Liver (tissue), 9 donors: Measurements from ENCODE around the gene CCNJ. TPM values are rescaled to one million over a fixed set of nuclear protein-coding genes. Genes with fewer than 3 reads are reported as not detected.

Experiments used
- DNase-seq: peaks from one replicate; pipeline ENCODE4 v3.0.0-alpha.2; 2017; ENCODE audit warnings: low spot score
- H3K27ac ChIP-seq, 2 donors: one replicate each; pipeline ENCODE4 v1.7.0; 2013; ENCODE audit warnings: inconsistent platforms in 2 of 2, low read length in 2 of 2, control low read depth in 1 of 2, low read depth in 1 of 2, mild to moderate bottlenecking in 1 of 2
- H3K27me3 ChIP-seq, 4 donors: one replicate each; pipeline versions ENCODE4 v1.6.1 to v1.7.0; 2013; ENCODE audit warnings: low read length in 3 of 4, inconsistent platforms in 1 of 4, mild to moderate bottlenecking in 1 of 4, moderate library complexity in 1 of 4; ENCODE audit not compliant: control insufficient read depth in 4 of 4, insufficient read depth in 4 of 4
- H3K36me3 ChIP-seq, 4 donors: one replicate each; pipeline versions ENCODE4 v1.6.1 to v1.7.0; 2013; ENCODE audit warnings: low read length in 3 of 4, mild to moderate bottlenecking in 3 of 4, low read depth in 1 of 4, moderate library complexity in 1 of 4; ENCODE audit not compliant: control insufficient read depth in 4 of 4, insufficient read depth in 3 of 4
- H3K4me1 ChIP-seq, 4 donors: one replicate each; pipeline versions ENCODE4 v1.6.1 to v1.7.0; 2013; ENCODE audit warnings: low read length in 3 of 4, mild to moderate bottlenecking in 3 of 4, moderate library complexity in 1 of 4; ENCODE audit not compliant: control insufficient read depth in 4 of 4, insufficient read depth in 4 of 4
- H3K4me3 ChIP-seq, 3 donors: one replicate each; pipeline versions ENCODE4 v1.6.1 to v1.7.0; 2013; ENCODE audit warnings: low read length in 3 of 3, control low read depth in 1 of 3, low read depth in 1 of 3, mild to moderate bottlenecking in 1 of 3
- H3K9ac ChIP-seq, 2 donors: one replicate each; pipeline ENCODE4 v1.7.0; 2013; ENCODE audit warnings: low read length in 2 of 2, mild to moderate bottlenecking in 2 of 2, moderate library complexity in 2 of 2, control low read depth in 1 of 2, low read depth in 1 of 2
- H3K9me3 ChIP-seq, 4 donors: one replicate each; pipeline versions ENCODE4 v1.6.1 to v1.7.0; 2013; ENCODE audit warnings: low read length in 3 of 4; ENCODE audit not compliant: control insufficient read depth in 4 of 4
- ATF3 ChIP-seq: IDR thresholded peaks from 2 replicates; pipeline ENCODE4 v1.6.1; 2016; ENCODE audit warnings: antibody characterized with exemption
- EGR1 ChIP-seq, 2 donors: IDR thresholded peaks; 2 replicates each; pipeline ENCODE4 v1.6.1; 2016 to 2018; ENCODE audit warnings: antibody characterized with exemption in 2 of 2, low read depth in 2 of 2
- FOXA1 ChIP-seq: IDR thresholded peaks from 2 replicates; pipeline ENCODE4 v1.6.1; 2016; ENCODE audit warnings: antibody characterized with exemption
- FOXA2 ChIP-seq: IDR thresholded peaks from 2 replicates; pipeline ENCODE4 v1.6.1; 2016; ENCODE audit warnings: antibody characterized with exemption
- GABPA ChIP-seq, 2 donors: IDR thresholded peaks in 1 of 2; conservative IDR thresholded peaks in 1 of 2; 2 replicates each; pipeline ENCODE4 v1.6.1; 2016; ENCODE audit warnings: antibody characterized with exemption in 2 of 2, mild to moderate bottlenecking in 1 of 2, moderate library complexity in 1 of 2
- HNF4A ChIP-seq, 2 donors: conservative IDR thresholded peaks; 2 replicates each; pipeline ENCODE4 v1.6.1; 2016; ENCODE audit warnings: antibody characterized with exemption in 2 of 2, mild to moderate bottlenecking in 2 of 2
- HNF4G ChIP-seq: IDR thresholded peaks from 2 replicates; pipeline ENCODE4 v1.6.1; 2016; ENCODE audit warnings: antibody characterized with exemption
- JUND ChIP-seq, 2 donors: IDR thresholded peaks; 2 replicates each; pipeline ENCODE4 v1.6.1; 2016; ENCODE audit warnings: antibody characterized with exemption in 2 of 2
- NR2F2 ChIP-seq: IDR thresholded peaks from 2 replicates; pipeline ENCODE4 v1.6.1; 2016; ENCODE audit warnings: antibody characterized with exemption
- RAD21 ChIP-seq, 2 donors: IDR thresholded peaks; 2 replicates each; pipeline ENCODE4 v1.6.1; 2016; ENCODE audit warnings: antibody characterized with exemption in 2 of 2, mild to moderate bottlenecking in 2 of 2
- REST ChIP-seq: IDR thresholded peaks from 2 replicates; pipeline ENCODE4 v1.6.1; 2016; ENCODE audit warnings: antibody characterized with exemption, mild to moderate bottlenecking
- RXRA ChIP-seq, 2 donors: IDR thresholded peaks; 2 replicates each; pipeline ENCODE4 v1.6.1; 2017 to 2018; ENCODE audit warnings: antibody characterized with exemption in 2 of 2, mild to moderate bottlenecking in 1 of 2
- SP1 ChIP-seq: IDR thresholded peaks from 2 replicates; pipeline ENCODE4 v1.6.1; 2018; ENCODE audit warnings: antibody characterized with exemption, mild to moderate bottlenecking
- TAF1 ChIP-seq: conservative IDR thresholded peaks from 2 replicates; pipeline ENCODE4 v1.6.1; 2016; ENCODE audit warnings: antibody characterized with exemption, mild to moderate bottlenecking
- YY1 ChIP-seq: IDR thresholded peaks from 2 replicates; pipeline ENCODE4 v1.6.1; 2016; ENCODE audit warnings: antibody characterized with exemption, mild to moderate bottlenecking
- ZBTB33 ChIP-seq: IDR thresholded peaks from 2 replicates; pipeline ENCODE4 v1.6.1; 2016; ENCODE audit warnings: antibody characterized with exemption
- WGBS: extraction: QIAGEN DNeasy Blood & Tissue Kit; methylation state at CpG from one replicate; pipeline ENCODE4 v1.1.7; 2013; 5-methylcytosine and 5-hydroxymethylcytosine counted together
- polyA plus RNA-seq, 2 donors: library from polyadenylated mRNA; stranded (reverse) in 1 of 2; unstranded in 1 of 2; fragments of 200-250 nt in 1 of 2; fragments of >200 nt in 1 of 2; fragmentation: Nextera tagmentation in 1 of 2; extraction: Ambion mirVana in 1 of 2; gene quantifications; one replicate each; pipeline versions ENCODE4 v1.2.1 to v1.2.3, GENCODE V29; 2013 to 2015
- total RNA-seq, 2 donors: library from RNA; depleted of rRNA; stranded (reverse); fragments of >200 nt; gene quantifications; one replicate each; pipeline ENCODE4 v1.2.3, GENCODE V29; 2014
- TF ChIP-seq, protein P1 (sequence below): IDR thresholded peaks from 2 replicates; pipeline ENCODE4 v1.6.1; 2016; ENCODE audit warnings: antibody characterized with exemption
- TF ChIP-seq, protein P2 (sequence below): fragments of 150-350 bp; IDR thresholded peaks from 2 replicates; pipeline ENCODE4 v1.5.1; 2017; ENCODE audit warnings: improper control_type of control experiment, low read depth, low read length; ENCODE audit not compliant: missing input control
- donor health status: healthy.
- donor health status: healthy.
- donor health status: healthy.
- donor health status: healthy.
- donor health status: healthy.

Gene CCNJ
- total and polyA plus RNA-seq, 4 donors: 0.78 to 6.5 (median 3.2) TPM

DNA sequence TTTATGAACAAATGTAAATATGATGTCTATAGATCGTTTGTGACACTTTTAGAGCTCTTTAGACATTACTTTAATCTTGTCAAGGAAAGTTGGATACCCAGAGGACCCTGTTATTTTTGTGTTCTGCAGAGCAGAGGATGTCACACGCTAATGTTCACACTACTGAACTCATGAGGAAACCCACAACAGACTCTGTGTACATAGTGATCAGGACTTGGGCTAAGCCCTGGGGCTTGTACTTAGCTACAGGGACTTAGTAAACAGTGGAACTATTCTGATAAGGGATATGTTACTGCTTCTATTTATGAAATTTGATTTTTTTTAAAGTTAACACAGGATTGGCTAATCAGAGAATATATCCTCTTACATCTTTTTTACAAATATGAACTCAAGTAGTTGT lies 50.6 kb downstream of the CCNJ start:
- Histone ChIP-seq H3K27ac (no peak overlapping the region), H3K4me3 (no peak overlapping the region), H3K36me3 (no peaks in the 10 kb centered on the region), H3K27me3 (peaks cover 2 to 18% (median 8%) of the 10 kb centered on the region in 4 donors), H3K9ac (no peak overlapping the region), H3K4me1 (peaks cover 0 to 9% (median 0%) of the 10 kb centered on the region in 4 donors), H3K9me3 (peaks cover 0 to 22% (median 13%) of the 10 kb centered on the region in 4 donors)
- no peak for DNase-seq
- TF ChIP-seq, protein P1, sequence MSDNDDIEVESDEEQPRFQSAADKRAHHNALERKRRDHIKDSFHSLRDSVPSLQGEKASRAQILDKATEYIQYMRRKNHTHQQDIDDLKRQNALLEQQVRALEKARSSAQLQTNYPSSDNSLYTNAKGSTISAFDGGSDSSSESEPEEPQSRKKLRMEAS: no peak
- TF ChIP-seq RAD21 (IDR thresholded peaks at IDR 0.05) (no peak), RXRA (IDR thresholded peaks at IDR 0.05) (no peak), GABPA (IDR thresholded peaks at IDR 0.05 in 1 of 2, conservative IDR thresholded peaks at IDR 0.05 in 1 of 2) (no peak), SP1 (no peak), TAF1 (no peak), FOXA2 (no peak), FOXA1 (no peak), ATF3 (no peak), NR2F2 (no peak), HNF4A (conservative IDR thresholded peaks at IDR 0.05) (no peak), EGR1 (IDR thresholded peaks at IDR 0.05; ENCODE audit: low read depth in 2 of 2) (no peak), JUND (IDR thresholded peaks at IDR 0.05) (no peak), HNF4G (no peak), REST (no peak), YY1 (no peak)
- TF ChIP-seq, protein P2, sequence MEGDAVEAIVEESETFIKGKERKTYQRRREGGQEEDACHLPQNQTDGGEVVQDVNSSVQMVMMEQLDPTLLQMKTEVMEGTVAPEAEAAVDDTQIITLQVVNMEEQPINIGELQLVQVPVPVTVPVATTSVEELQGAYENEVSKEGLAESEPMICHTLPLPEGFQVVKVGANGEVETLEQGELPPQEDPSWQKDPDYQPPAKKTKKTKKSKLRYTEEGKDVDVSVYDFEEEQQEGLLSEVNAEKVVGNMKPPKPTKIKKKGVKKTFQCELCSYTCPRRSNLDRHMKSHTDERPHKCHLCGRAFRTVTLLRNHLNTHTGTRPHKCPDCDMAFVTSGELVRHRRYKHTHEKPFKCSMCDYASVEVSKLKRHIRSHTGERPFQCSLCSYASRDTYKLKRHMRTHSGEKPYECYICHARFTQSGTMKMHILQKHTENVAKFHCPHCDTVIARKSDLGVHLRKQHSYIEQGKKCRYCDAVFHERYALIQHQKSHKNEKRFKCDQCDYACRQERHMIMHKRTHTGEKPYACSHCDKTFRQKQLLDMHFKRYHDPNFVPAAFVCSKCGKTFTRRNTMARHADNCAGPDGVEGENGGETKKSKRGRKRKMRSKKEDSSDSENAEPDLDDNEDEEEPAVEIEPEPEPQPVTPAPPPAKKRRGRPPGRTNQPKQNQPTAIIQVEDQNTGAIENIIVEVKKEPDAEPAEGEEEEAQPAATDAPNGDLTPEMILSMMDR: no peak
- 40% methylated on average over 2 of the region's 2 CpGs for WGBS

- DNase-seq: no peak
- H3K27ac ChIP-seq: no peak overlapping the region
- 62% methylated on average over 1 of the region's 1 CpG for WGBS
- H3K9me3 ChIP-seq: peaks cover 0 to 11% (median 6%) of the 10 kb centered on the region in 4 donors
- H3K4me1 ChIP-seq: no peaks in the 10 kb centered on the region
- no peak overlapping the region for H3K4me3 ChIP-seq
- no peaks in the 10 kb centered on the region for H3K36me3 ChIP-seq
- no peak overlapping the region for H3K9ac ChIP-seq
- peaks cover 4 to 18% (median 12%) of the 10 kb centered on the region in 4 donors for H3K27me3 ChIP-seq
- TF ChIP-seq HNF4G (no peak), GABPA (IDR thresholded peaks at IDR 0.05 in 1 of 2, conservative IDR thresholded peaks at IDR 0.05 in 1 of 2) (no peak), FOXA2 (no peak), JUND (IDR thresholded peaks at IDR 0.05) (no peak), HNF4A (conservative IDR thresholded peaks at IDR 0.05) (no peak), ZBTB33 (no peak), NR2F2 (no peak), FOXA1 (no peak), RXRA (IDR thresholded peaks at IDR 0.05) (no peak), TAF1 (no peak)
- TF ChIP-seq, protein P2: no peak
- TF ChIP-seq, protein P1: no peak
Observed at GRCh38 chr10:96096958-96097357, 53.6 kb downstream of the CCNJ start.
